ENCODE data around the gene NEDD4.

- TF ChIP-seq SMC3 (IDR thresholded peaks at IDR 0.05; ENCODE audit: borderline replicate concordance, low read length) = no peak
- TF ChIP-seq ZNF217 (IDR thresholded peaks at IDR 0.05) = no peak
- no peak for TF ChIP-seq NR2F1 (conservative IDR thresholded peaks at IDR 0.05)
- TF ChIP-seq, protein P1, sequence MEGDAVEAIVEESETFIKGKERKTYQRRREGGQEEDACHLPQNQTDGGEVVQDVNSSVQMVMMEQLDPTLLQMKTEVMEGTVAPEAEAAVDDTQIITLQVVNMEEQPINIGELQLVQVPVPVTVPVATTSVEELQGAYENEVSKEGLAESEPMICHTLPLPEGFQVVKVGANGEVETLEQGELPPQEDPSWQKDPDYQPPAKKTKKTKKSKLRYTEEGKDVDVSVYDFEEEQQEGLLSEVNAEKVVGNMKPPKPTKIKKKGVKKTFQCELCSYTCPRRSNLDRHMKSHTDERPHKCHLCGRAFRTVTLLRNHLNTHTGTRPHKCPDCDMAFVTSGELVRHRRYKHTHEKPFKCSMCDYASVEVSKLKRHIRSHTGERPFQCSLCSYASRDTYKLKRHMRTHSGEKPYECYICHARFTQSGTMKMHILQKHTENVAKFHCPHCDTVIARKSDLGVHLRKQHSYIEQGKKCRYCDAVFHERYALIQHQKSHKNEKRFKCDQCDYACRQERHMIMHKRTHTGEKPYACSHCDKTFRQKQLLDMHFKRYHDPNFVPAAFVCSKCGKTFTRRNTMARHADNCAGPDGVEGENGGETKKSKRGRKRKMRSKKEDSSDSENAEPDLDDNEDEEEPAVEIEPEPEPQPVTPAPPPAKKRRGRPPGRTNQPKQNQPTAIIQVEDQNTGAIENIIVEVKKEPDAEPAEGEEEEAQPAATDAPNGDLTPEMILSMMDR (IDR thresholded peaks at IDR 0.05 in 2 of 3, conservative IDR thresholded peaks at IDR 0.05 in 1 of 3; ENCODE audit: control insufficient read depth in 2 of 3, extremely low read depth in 1 of 3, insufficient read depth in 1 of 3, low read depth in 3 of 3, low read length in 3 of 3) = no peak
- no peak for TF ChIP-seq POLR2AphosphoS2 (IDR thresholded peaks at IDR 0.05; ENCODE audit: low read depth, low read length)
- TF ChIP-seq BHLHE40 (IDR thresholded peaks at IDR 0.05; ENCODE audit: borderline replicate concordance in 1 of 2, low read depth in 2 of 2, low read length in 1 of 2) = no peak
- TF ChIP-seq TBL1XR1 (IDR thresholded peaks at IDR 0.05; ENCODE audit: low read depth, low read length) = no peak
- no peak for TF ChIP-seq GABPA (IDR thresholded peaks at IDR 0.05; ENCODE audit: low read depth)
- no peak for TF ChIP-seq EZH2 (IDR thresholded peaks at IDR 0.05; ENCODE audit: borderline replicate concordance, control insufficient read depth, low read depth, low read length)
These were observed 35.0 kb upstream of the NEDD4 start for GRCh38 chr15:56028430-56028829.

Measured in GM12878 (cell line).